A172 (cell line): ENCODE measurements around the gene SART3. TPM values are rescaled to one million over a fixed set of nuclear protein-coding genes. Genes with fewer than 3 reads are reported as not detected.
"Not testable (repeated sequence)": the region's sequence is repeated elsewhere in the genome, so short reads cannot be mapped to it uniquely, and the experiment has no call there.

ENCODE experiments used
- DNase-seq: peaks from one replicate; pipeline ENCODE4 v3.0.0-alpha.2; 2015; ENCODE audit warnings: low spot score
- total RNA-seq: library from RNA; depleted of rRNA; stranded (reverse); fragments of >200 nt; shearing (Covaris generic); gene quantifications from 2 replicates; pipeline ENCODE4 v1.2.3, GENCODE V29; 2014

The SART3 gene
- total RNA-seq, 1 experiment from 2014 or later: 86.6 TPM

- DNase-seq: no peak
These were observed 36.0 kb upstream of the SART3 start for GRCh38 chr12:108596854-108597558.

- DNase-seq: no peak
These were observed 35.0 kb upstream of the SART3 start for GRCh38 chr12:108595711-108596647.

GRCh38 chr12:108594960-108595710, 34.2 kb upstream of the SART3 start:
- no peak for DNase-seq

- DNase-seq: no peak
These were observed 33.4 kb upstream of the SART3 start for GRCh38 chr12:108594323-108594903.

- DNase-seq: no peak
These were observed 31.3 kb upstream of the SART3 start for GRCh38 chr12:108592033-108592909.

- DNase-seq: no peak
These were observed 30.5 kb upstream of the SART3 start for GRCh38 chr12:108591267-108591980.

- DNase-seq: not testable (repeated sequence)
These were observed 29.5 kb upstream of the SART3 start for GRCh38 chr12:108590463-108590862.

GRCh38 chr12:108589840-108590229, 28.9 kb upstream of the SART3 start:
- no peak for DNase-seq

- DNase-seq: no peak
These were observed 28.3 kb upstream of the SART3 start for GRCh38 chr12:108589028-108589839.

GRCh38 chr12:108587826-108588225, 26.9 kb upstream of the SART3 start:
- no peak for DNase-seq

- no peak for DNase-seq
These were observed 25.3 kb upstream of the SART3 start for GRCh38 chr12:108586306-108586705.

- DNase-seq: no peak
These were observed 24.9 kb upstream of the SART3 start for GRCh38 chr12:108585864-108586263.

- DNase-seq: no peak
These were observed 23.6 kb upstream of the SART3 start for GRCh38 chr12:108584456-108585065.

GRCh38 chr12:108583991-108584390, 23.0 kb upstream of the SART3 start:
- DNase-seq: no peak

- DNase-seq: no peak
These were observed 22.2 kb upstream of the SART3 start for GRCh38 chr12:108582978-108583770.

- DNase-seq: no peak
These were observed 21.5 kb upstream of the SART3 start for GRCh38 chr12:108582509-108582908.

GRCh38 chr12:108581311-108582227, 20.6 kb upstream of the SART3 start:
- no peak for DNase-seq
